ENCODE measurements around the gene UBE2L3. TPM values are rescaled to one million over a fixed set of nuclear protein-coding genes. Genes with fewer than 3 reads are reported as not detected.
A peak's percentile ranks its signal among the peaks of the same experiment; 100 is the strongest.

The UBE2L3 gene
- total RNA-seq, 4 donors from 2014 or later: 12.1 to 41.6 (median 24.1) TPM

- H3K4me1 ChIP-seq: peaks cover 0 to 10% of the 10 kb centered on the region in 2 donors
- H3K36me3 ChIP-seq: no peaks in the 10 kb centered on the region
- no peaks in the 10 kb centered on the region for H3K27me3 ChIP-seq
- DNase-seq: no peak
- intact Hi-C loops (cut with DNase I; ENCODE audit: low total_unique reads): no loop called here
- H3K9me3 ChIP-seq: no peaks in the 10 kb centered on the region
- no peak for TF ChIP-seq POLR2A (IDR thresholded peaks at IDR 0.05)
- TF ChIP-seq CTCF (IDR thresholded peaks at IDR 0.05): no peak
- H3K4me3 ChIP-seq: no peak overlapping the region
- no peak overlapping the region for H3K27ac ChIP-seq
Observed at GRCh38 chr22:21624880-21625791, 57.6 kb downstream of the UBE2L3 start.

GRCh38 chr22:21626073-21626734 is 58.7 kb downstream of the UBE2L3 start:
- no peak overlapping the region for H3K27ac ChIP-seq
- no peaks in the 10 kb centered on the region for H3K9me3 ChIP-seq
- no peaks in the 10 kb centered on the region for H3K36me3 ChIP-seq
- DNase-seq: no peak
- no peak overlapping the region for H3K4me3 ChIP-seq
- peaks cover 0 to 10% of the 10 kb centered on the region in 2 donors for H3K4me1 ChIP-seq
- H3K27me3 ChIP-seq: no peaks in the 10 kb centered on the region
- intact Hi-C loops (cut with DNase I; ENCODE audit: low total_unique reads): no loop called here
- TF ChIP-seq CTCF (IDR thresholded peaks at IDR 0.05): no peak
- no peak for TF ChIP-seq POLR2A (IDR thresholded peaks at IDR 0.05)

GRCh38 chr22:21626735-21627469 is 59.4 kb downstream of the UBE2L3 start:
- Histone ChIP-seq H3K27ac (no peak overlapping the region), H3K36me3 (no peaks in the 10 kb centered on the region), H3K27me3 (no peaks in the 10 kb centered on the region), H3K9me3 (no peaks in the 10 kb centered on the region), H3K4me3 (no peak overlapping the region), H3K4me1 (peaks cover 0 to 10% of the 10 kb centered on the region in 2 donors)
- DNase-seq: no peak
- intact Hi-C loops (cut with DNase I; ENCODE audit: low total_unique reads): no loop called here
- no peak for TF ChIP-seq CTCF (IDR thresholded peaks at IDR 0.05)
- TF ChIP-seq POLR2A (IDR thresholded peaks at IDR 0.05): no peak

- TF ChIP-seq POLR2A (IDR thresholded peaks at IDR 0.05): no peak
- intact Hi-C loops (cut with DNase I; ENCODE audit: low total_unique reads): no loop called here
- H3K4me1 ChIP-seq: peaks cover 0 to 10% of the 10 kb centered on the region in 2 donors
- peak overlapping the region; percentile 55 to 90 for H3K4me3 ChIP-seq
- H3K27me3 ChIP-seq: no peaks in the 10 kb centered on the region
- peak overlapping the region; percentile 52 to 83 for H3K27ac ChIP-seq
- no peak for DNase-seq
- H3K36me3 ChIP-seq: no peaks in the 10 kb centered on the region
- H3K9me3 ChIP-seq: no peaks in the 10 kb centered on the region
Observed at GRCh38 chr22:21628386-21629254, 61.1 kb downstream of the UBE2L3 start.
